Right lobe of liver (tissue), 6 donors: ENCODE measurements around the gene NTMT2. TPM values are rescaled to one million over a fixed set of nuclear protein-coding genes. Genes with fewer than 3 reads are reported as not detected.
A peak's percentile ranks its signal among the peaks of the same experiment; 100 is the strongest.
"Not testable (repeated sequence)": the region's sequence is repeated elsewhere in the genome, so short reads cannot be mapped to it uniquely, and the experiment has no call there.

Experiments used
- ATAC-seq, 4 donors: fragments of 200-7000 bp; cut with Tn5 transposase; one replicate each; pipeline ENCODE4 v1.9.1; 2020; ENCODE audit warnings: mild to moderate bottlenecking in 4 of 4, moderate library complexity in 4 of 4
- DNase-seq, 3 donors: peaks; one replicate each; pipeline ENCODE4 v3.0.0-alpha.2; 2020
- H3K27ac ChIP-seq, 3 donors: fragments of 200-600 bp; one replicate each; pipeline ENCODE4 v1.8.0; 2022
- H3K27me3 ChIP-seq, 2 donors: fragments of 200-600 bp; one replicate each; pipeline ENCODE4 v1.8.0; 2022
- H3K36me3 ChIP-seq, 4 donors: fragments of 200-600 bp; sonication (generic) in 1 of 4; one replicate each; pipeline versions ENCODE4 v1.5.1 to v1.8.0; 2017 to 2022; ENCODE audit warnings: control low read depth in 1 of 4
- H3K4me1 ChIP-seq, 4 donors: fragments of 200-600 bp; sonication (generic) in 1 of 4; one replicate each; pipeline versions ENCODE4 v1.5.1 to v1.8.0; 2017 to 2022; ENCODE audit warnings: control low read depth in 1 of 4
- H3K4me3 ChIP-seq, 3 donors: fragments of 200-600 bp; one replicate each; pipeline ENCODE4 v1.8.0; 2022
- H3K9me3 ChIP-seq, 4 donors: fragments of 200-600 bp; sonication (generic) in 1 of 4; one replicate each; pipeline versions ENCODE4 v1.5.1 to v1.8.0; 2017 to 2022; ENCODE audit warnings: control low read depth in 1 of 4
- CTCF ChIP-seq, 4 donors: fragments of 200-600 bp in 3 of 4; fragments of 450-650 bp in 1 of 4; IDR thresholded peaks; one replicate each; pipeline versions ENCODE4 v1.5.1 to v1.8.0; 2016 to 2022; ENCODE audit warnings: antibody characterized with exemption in 4 of 4, mild to moderate bottlenecking in 2 of 4
- POLR2A ChIP-seq: fragments of 450-650 bp; IDR thresholded peaks from one replicate; pipeline ENCODE4 v1.6.1; 2017; ENCODE audit warnings: antibody characterized with exemption, mild to moderate bottlenecking
- WGBS: methylation state at CpG from one replicate; pipeline ENCODE4 v1.1.6; 2018; ENCODE audit warnings: low coverage, low lambda C conversion rate; ENCODE audit not compliant: insufficient coverage; ENCODE audit errors: missing lambda C conversion rate; 5-methylcytosine and 5-hydroxymethylcytosine counted together
- intact Hi-C, 2 donors: fragments of 100-400 bp; cut with DNase I; formaldehyde crosslinking; loops; one replicate each; pipeline versions ENCODE4 v1.11.2 to v1.14.1; 2022
- total RNA-seq, 6 experiments: library from RNA; depleted of rRNA in 2 of 6; stranded (reverse); fragments of >200 nt in 2 of 6; fragmentation: NEBNext Ultra II Directional in 3 of 6; extraction: Animal tissue kit (Norgen Biotek cat#: 25700) in 3 of 6; gene quantifications; one replicate each; pipeline versions ENCODE4 v1.1.0 to v1.2.4, GENCODE V29; 2016 to 2023
- donor health status: DM: no; HTN: yes; CAD: no.
- donor health status: DM: no; HTN: no; CAD: no.
- donor health status: DM: no; HTN: no; CAD: no.
- donor health status: DM: no; HTN: yes; CAD: no.
- donor health status: DM: no; HTN: yes; CAD: no.

NTMT2 gene
- total RNA-seq, 6 experiments from 2014 or later = not detected

GRCh38 chr1:170164103-170164763 lies 18.5 kb downstream of the NTMT2 start:
- H3K27ac ChIP-seq = no peak overlapping the region
- no peaks in the 10 kb centered on the region for H3K9me3 ChIP-seq
- intact Hi-C loops = no loop called here
- no peaks in the 10 kb centered on the region for H3K27me3 ChIP-seq
- no peaks in the 10 kb centered on the region for H3K36me3 ChIP-seq
- WGBS = 77% methylated on average over 4 of the region's 4 CpGs
- no peaks in the 10 kb centered on the region for H3K4me1 ChIP-seq
- TF ChIP-seq POLR2A (no peak), CTCF (IDR thresholded peaks at IDR 0.05) (no peak)
- ATAC-seq = no peak
- no peak overlapping the region for H3K4me3 ChIP-seq
- no peak for DNase-seq

GRCh38 chr1:170166518-170167180 lies 20.9 kb downstream of the NTMT2 start:
- ATAC-seq = no peak
- no peak for DNase-seq

GRCh38 chr1:170168265-170168664 lies 22.5 kb downstream of the NTMT2 start:
- ATAC-seq = peak in 2 of 4 donors; percentile 28 to 67

More at GRCh38 chr1:170166518-170167180, 20.9 kb downstream of the NTMT2 start:
- Histone ChIP-seq H3K4me1 (no peaks in the 10 kb centered on the region), H3K9me3 (no peaks in the 10 kb centered on the region), H3K36me3 (no peaks in the 10 kb centered on the region), H3K27me3 (no peaks in the 10 kb centered on the region), H3K4me3 (no peak overlapping the region), H3K27ac (no peak overlapping the region)
- intact Hi-C loops = no loop called here
- TF ChIP-seq CTCF (IDR thresholded peaks at IDR 0.05) = no peak
- no peak for TF ChIP-seq POLR2A
- WGBS = 47% methylated on average over 5 of the region's 7 CpGs

GRCh38 chr1:170170513-170170912 lies 24.8 kb downstream of the NTMT2 start:
- H3K4me3 ChIP-seq, H3K27ac ChIP-seq, DNase-seq, ATAC-seq, H3K27me3 ChIP-seq, H3K9me3 ChIP-seq, H3K36me3 ChIP-seq, intact Hi-C loops, H3K4me1 ChIP-seq: not testable (repeated sequence)
- 59% methylated on average over 4 of the region's 4 CpGs for whole genome bisulfite sequencing

More at GRCh38 chr1:170168265-170168664, 22.5 kb downstream of the NTMT2 start:
- DNase-seq = no peak
- Histone ChIP-seq H3K4me1 (no peaks in the 10 kb centered on the region), H3K4me3 (no peak overlapping the region), H3K27me3 (no peaks in the 10 kb centered on the region), H3K36me3 (no peaks in the 10 kb centered on the region), H3K9me3 (no peaks in the 10 kb centered on the region), H3K27ac (no peak overlapping the region)
- TF ChIP-seq CTCF (IDR thresholded peaks at IDR 0.05) (no peak), POLR2A (no peak)
- intact Hi-C loops = no loop called here
- 58% methylated on average over 1 of the region's 1 CpG for WGBS

GRCh38 chr1:170174395-170174794 lies 28.6 kb downstream of the NTMT2 start:
- intact Hi-C loops = no loop called here
- no peaks in the 10 kb centered on the region for H3K27me3 ChIP-seq

More at GRCh38 chr1:170174395-170174794, 28.6 kb downstream of the NTMT2 start:
- H3K4me3 ChIP-seq = no peak overlapping the region
- no peak for ATAC-seq
- TF ChIP-seq POLR2A (no peak), CTCF (IDR thresholded peaks at IDR 0.05) (no peak)
- WGBS = 54% methylated on average over 7 of the region's 7 CpGs
- no peaks in the 10 kb centered on the region for H3K4me1 ChIP-seq
- no peak overlapping the region for H3K27ac ChIP-seq
- no peaks in the 10 kb centered on the region for H3K9me3 ChIP-seq
- H3K36me3 ChIP-seq = no peaks in the 10 kb centered on the region
- no peak for DNase-seq
